Immature natural killer cell (primary cell): Measurements from ENCODE around the gene PHTF1. TPM values are rescaled to one million over a fixed set of nuclear protein-coding genes. Genes with fewer than 3 reads are reported as not detected.

Experiments
- DNase-seq, 3 donors: peaks; one replicate each; pipeline ENCODE4 v3.0.0; 2022; ENCODE audit warnings: mixed read lengths in 1 of 3
- H3K27ac Mint-ChIP-seq, 6 donors: one replicate each; pipeline ENCODE4 v1.8.0; 2020; ENCODE audit warnings: mixed read lengths in 6 of 6, mild to moderate bottlenecking in 5 of 6, inconsistent platforms in 4 of 6, moderate library complexity in 3 of 6
- H3K27me3 Mint-ChIP-seq, 3 donors: one replicate each; pipeline ENCODE4 v1.8.0; 2020 to 2021; ENCODE audit warnings: low read depth in 3 of 3, mild to moderate bottlenecking in 3 of 3, mixed read lengths in 3 of 3, moderate library complexity in 3 of 3, inconsistent platforms in 1 of 3
- H3K36me3 Mint-ChIP-seq, 3 donors: one replicate each; pipeline ENCODE4 v1.8.0; 2020; ENCODE audit warnings: mixed read lengths in 3 of 3, inconsistent platforms in 2 of 3, mild to moderate bottlenecking in 2 of 3
- H3K4me1 Mint-ChIP-seq, 2 donors: one replicate each; pipeline ENCODE4 v1.8.0; 2020; ENCODE audit warnings: inconsistent platforms in 2 of 2, mild to moderate bottlenecking in 2 of 2, mixed read lengths in 2 of 2, moderate library complexity in 1 of 2
- H3K4me3 Mint-ChIP-seq, 5 donors: one replicate each; pipeline ENCODE4 v1.8.0; 2020; ENCODE audit warnings: mild to moderate bottlenecking in 5 of 5, mixed read lengths in 5 of 5, inconsistent platforms in 3 of 5, moderate library complexity in 3 of 5
- H3K9me3 Mint-ChIP-seq, 6 donors: one replicate each; pipeline ENCODE4 v1.8.0; 2020; ENCODE audit warnings: mild to moderate bottlenecking in 6 of 6, mixed read lengths in 6 of 6, inconsistent platforms in 4 of 6, moderate library complexity in 3 of 6
- polyA plus RNA-seq, 3 donors: library from polyadenylated mRNA; unstranded; fragments of 300-500 nt; fragmentation: Illumina TruSeq; gene quantifications; one replicate each; pipeline ENCODE4 v1.2.3, GENCODE V29; 2021

Gene PHTF1
- polyA plus RNA-seq: 10 to 100 TPM; 18.5 to 37.6 (median 28.1) TPM

DNA sequence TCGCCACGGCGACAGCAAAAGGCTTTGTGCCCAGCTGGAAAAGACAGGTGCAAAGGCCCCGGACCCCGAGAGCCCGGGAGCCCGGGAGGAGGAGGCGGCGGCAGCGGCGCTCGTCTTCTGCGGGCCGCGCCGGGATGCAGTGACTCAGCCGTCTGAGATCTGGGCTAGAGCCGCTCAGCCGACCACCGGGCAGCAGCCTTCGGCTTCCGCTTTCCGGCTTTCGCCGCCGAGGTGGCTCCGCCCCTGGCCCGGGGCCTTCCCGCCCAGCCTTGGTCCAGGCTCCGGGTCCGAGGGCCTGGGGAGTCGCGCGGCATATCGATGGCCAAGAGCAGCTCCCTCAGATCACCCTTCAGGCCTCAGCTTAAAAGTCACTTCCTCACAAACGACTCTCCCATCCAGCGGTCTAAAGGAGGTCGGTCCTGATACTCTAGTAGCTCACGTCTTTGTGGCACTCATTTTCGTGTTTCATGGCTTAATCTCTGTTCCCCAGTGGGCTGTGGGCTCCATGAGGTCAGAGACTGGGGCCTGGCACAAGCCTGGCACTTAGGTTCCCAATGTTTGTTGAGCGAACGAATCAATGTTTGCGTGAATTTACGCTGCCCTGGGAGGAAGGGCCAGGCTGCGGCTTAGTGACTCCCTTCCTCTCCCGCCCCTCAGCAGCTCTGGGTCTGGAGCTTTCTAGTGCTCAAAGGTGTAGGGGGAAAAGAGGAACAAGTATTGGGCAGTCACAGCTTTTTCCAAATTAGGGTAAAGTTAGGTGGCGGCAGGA, at the start of gene PHTF1:
Gene PHTF1, minus strand, starts transcription at position 154 of the 769 bp plus-strand sequence. CDS start 783 bp downstream, outside the sequence.
- DNase-seq: peak; percentile 68 to 72 (median 72)
- peak within 1 kb of the TSS; percentile 93 to 97 (median 96) for H3K4me3 Mint-ChIP-seq
- H3K27me3 Mint-ChIP-seq: peaks cover 6 to 15% (median 9%) of the 10 kb centered on the region in 3 donors
- H3K27ac Mint-ChIP-seq: peak within 1 kb of the TSS; percentile 96 to 100 (median 99)
- peaks cover 4 to 13% (median 8%) of the 10 kb centered on the region in 3 donors for H3K36me3 Mint-ChIP-seq
- H3K4me1 Mint-ChIP-seq: peaks cover 38 to 47% of the 10 kb centered on the region in 2 donors
- H3K9me3 Mint-ChIP-seq: no peaks in the 10 kb centered on the region

DNA sequence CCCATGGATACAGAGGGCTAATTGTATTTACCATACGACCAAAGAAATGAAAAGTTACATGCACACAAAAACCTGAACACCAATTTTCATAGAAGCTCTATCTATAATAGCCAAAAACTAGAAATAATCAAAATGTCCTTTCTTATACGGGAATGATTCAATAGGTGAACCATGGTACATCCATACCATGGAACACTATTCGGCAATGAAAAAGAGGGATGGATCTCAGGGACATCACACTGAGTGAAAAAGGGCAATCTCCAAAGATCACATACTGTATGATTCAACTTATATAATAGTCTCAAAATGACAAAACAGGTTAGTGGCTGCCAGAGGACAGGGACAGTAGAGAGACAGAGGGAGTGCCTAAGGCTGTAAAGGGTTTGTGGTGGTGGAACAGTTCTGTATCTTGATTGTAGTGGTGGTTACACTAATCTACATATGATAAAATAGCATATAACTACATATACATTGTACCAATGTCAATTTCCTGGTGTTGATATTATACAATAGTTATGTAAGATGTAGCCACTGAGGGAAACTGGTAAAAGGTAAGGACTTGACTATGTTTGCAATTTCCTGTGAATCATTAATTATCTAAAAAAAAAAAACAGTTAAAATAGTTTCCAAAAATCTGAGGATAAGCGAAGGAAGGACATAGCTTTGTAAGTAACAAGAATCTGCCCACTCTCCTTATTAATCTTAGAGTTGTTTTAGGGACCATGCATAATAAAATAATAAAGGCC, 49.3 kb upstream of the PHTF1 start:
- Mint-ChIP-seq H3K4me3 (peak overlapping the region; percentile 24 to 99 (median 44)), H3K9me3 (no peaks in the 10 kb centered on the region), H3K4me1 (peaks cover 69 to 92% of the 10 kb centered on the region in 2 donors), H3K36me3 (peaks cover 0 to 3% (median 3%) of the 10 kb centered on the region in 3 donors), H3K27me3 (peaks cover 5 to 12% (median 6%) of the 10 kb centered on the region in 3 donors), H3K27ac (peak overlapping the region; percentile 4 to 67 (median 36))
- no peak for DNase-seq

DNA sequence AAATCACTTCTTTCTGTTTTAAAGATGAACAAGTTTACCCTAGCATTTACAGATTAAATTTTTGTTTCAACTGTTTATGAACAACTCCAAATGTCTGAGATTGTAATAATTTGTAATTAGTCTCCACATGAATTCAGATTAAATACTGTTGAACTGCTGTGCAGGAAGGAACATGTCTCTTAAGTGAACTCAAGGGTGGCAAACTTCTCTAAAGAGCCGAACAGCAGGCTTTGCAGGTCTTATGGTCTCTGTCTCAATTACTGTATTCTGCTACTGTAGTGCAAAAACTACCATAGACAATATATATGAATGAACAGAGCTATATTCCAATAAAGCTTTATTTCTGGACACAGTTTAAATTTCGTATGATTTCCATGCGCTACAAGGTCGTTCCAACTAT, 46.4 kb upstream of the PHTF1 start:
- Mint-ChIP-seq H3K4me3 (no peak overlapping the region), H3K27ac (peak overlapping the region in 2 of 6 donors; percentile 16 to 48), H3K9me3 (no peaks in the 10 kb centered on the region)

DNA sequence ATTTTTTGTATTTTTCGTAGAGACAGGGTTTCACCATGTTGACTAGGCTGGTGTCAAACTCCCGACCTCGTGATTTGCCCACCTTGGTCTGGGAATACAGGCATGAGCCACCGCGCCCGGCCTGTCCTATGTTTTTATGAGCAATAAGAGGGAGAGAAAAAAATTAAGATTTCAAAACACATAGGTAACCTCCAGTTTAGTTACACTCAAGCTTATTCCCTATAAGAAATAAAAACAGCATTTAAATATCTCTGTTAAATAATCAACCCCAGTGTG, 45.9 kb upstream of the PHTF1 start:
- Mint-ChIP-seq H3K27me3 (peaks cover 0 to 2% (median 0%) of the 10 kb centered on the region in 3 donors), H3K36me3 (peaks cover 0 to 3% (median 3%) of the 10 kb centered on the region in 3 donors), H3K4me1 (peaks cover 76 to 100% of the 10 kb centered on the region in 2 donors), H3K27ac (peak overlapping the region in 1 of 6 donors; percentile 48), H3K4me3 (no peak overlapping the region), H3K9me3 (no peaks in the 10 kb centered on the region)
- no peak for DNase-seq

More for the DNA sequence above, 46.4 kb upstream of the PHTF1 start:
- peaks cover 0 to 3% (median 3%) of the 10 kb centered on the region in 3 donors for H3K36me3 Mint-ChIP-seq
- H3K4me1 Mint-ChIP-seq: peaks cover 75 to 100% of the 10 kb centered on the region in 2 donors
- H3K27me3 Mint-ChIP-seq: peaks cover 0 to 2% (median 0%) of the 10 kb centered on the region in 3 donors
- no peak for DNase-seq

DNA sequence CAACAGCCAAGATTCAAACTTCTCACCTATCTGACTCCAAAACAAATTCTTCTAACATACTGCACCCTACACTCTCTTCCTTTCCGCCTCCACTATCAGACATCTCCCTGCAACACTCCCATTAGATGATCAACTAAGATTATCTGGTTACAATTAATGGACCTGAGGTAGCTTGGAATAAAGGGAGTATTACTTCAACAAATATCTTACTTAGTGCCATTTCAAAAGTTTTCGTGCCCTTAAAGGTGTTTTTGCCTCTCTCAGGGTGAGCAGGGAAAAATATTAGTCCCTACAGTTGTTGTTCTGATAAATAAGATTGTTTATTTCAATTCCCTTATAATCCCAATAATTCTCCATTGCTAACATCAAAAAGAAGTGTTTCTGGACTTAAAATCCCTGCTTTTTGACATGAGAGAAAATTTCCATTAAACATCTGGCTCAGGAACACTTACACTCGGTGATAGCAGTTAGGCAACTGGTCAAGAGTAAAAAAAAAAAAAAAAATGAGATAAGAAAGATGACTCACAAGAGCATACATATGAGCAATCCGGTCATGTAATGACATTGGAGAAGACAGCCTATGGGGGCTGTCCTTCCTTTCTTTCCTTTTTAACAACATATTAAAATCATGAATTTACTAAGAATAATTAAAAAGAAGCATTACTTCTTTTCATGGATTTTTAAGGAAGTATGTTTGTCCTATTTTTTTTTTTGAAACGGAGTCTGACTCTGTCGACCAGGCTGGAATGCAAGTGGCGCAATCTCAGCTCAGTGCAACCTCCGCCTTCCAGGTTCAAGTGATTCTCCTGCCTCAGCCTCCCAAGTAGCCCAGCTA, 45.4 kb upstream of the PHTF1 start:
- Mint-ChIP-seq H3K36me3 (peaks cover 0 to 3% (median 3%) of the 10 kb centered on the region in 3 donors), H3K9me3 (no peaks in the 10 kb centered on the region), H3K4me3 (no peak overlapping the region), H3K27ac (no peak overlapping the region), H3K27me3 (peaks cover 0 to 2% (median 0%) of the 10 kb centered on the region in 3 donors), H3K4me1 (peaks cover 70 to 100% of the 10 kb centered on the region in 2 donors)
- no peak for DNase-seq

DNA sequence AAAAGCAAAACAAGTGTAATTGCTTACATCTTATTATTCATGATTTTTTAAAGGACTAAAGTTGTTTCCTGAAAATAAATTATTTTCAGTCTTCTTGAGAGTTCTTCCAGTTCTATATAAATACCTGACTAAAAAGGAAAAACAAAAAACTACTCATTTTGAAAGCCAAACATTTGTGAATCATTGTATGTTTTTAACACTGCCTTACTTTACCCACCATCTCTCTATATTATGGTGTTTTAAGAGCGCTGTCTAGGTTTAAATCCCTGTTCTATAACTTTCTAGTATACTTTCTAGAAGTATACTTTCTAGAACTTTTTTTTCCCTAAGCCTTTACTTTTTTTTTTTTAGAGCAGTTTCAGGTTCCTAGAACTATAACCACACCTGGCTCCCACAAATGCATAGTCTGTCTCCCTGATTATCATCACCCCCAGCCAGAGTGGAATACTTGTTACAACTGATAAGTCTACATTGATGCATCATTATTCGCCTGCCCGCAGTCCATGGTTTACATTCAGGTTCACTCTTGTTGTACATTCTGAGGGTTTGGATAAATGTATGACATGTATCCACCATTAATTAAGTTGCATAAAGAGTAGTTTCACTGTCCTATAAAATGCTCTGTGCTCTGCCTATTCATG, 43.2 kb upstream of the PHTF1 start:
- peaks cover 0 to 8% (median 7%) of the 10 kb centered on the region in 3 donors for H3K36me3 Mint-ChIP-seq
- DNase-seq: no peak
- no peak overlapping the region for H3K4me3 Mint-ChIP-seq
- peaks cover 64 to 99% of the 10 kb centered on the region in 2 donors for H3K4me1 Mint-ChIP-seq
- no peaks in the 10 kb centered on the region for H3K9me3 Mint-ChIP-seq
- no peak overlapping the region for H3K27ac Mint-ChIP-seq
- peaks cover 0 to 2% (median 2%) of the 10 kb centered on the region in 3 donors for H3K27me3 Mint-ChIP-seq

DNA sequence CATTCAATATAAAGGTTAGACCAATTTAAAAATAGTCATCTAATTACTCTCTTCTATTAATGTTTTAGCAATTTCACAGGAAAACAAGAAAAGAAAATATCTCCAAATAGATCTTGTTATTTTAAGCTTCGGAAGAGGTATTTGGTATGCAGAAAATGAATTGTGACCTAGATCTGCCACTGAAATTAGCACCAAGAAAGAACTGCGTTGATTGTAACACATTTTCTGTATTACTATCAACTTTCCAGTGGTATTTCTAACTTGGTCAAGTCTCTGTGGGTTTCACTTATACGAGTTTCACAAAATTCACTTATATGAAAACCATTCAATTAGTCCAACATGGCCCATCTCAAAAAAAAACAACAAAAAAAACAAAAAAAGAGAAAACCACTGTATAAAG, 41.2 kb upstream of the PHTF1 start:
- peaks cover 3 to 15% (median 5%) of the 10 kb centered on the region in 3 donors for H3K36me3 Mint-ChIP-seq

DNA sequence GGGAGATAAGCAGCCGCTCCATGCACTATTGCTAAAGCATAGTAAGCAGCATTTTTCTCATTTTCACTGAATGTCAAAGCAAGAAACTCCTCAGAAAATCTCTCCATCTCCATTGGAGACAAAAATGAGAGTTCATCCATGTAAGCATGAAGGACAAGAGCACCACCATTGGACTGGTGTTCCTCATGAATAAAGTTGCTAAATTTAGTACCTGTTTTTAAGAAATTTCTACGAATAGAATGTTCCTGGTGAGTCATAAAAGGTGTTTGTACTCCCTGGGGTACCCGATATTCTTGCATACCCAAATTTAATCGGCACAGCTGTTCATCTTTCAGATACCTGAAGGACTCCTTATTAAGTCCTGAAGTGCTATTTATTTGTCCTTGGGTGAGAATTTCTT, 38.2 kb upstream of the PHTF1 start:
- H3K27ac Mint-ChIP-seq: peak overlapping the region in 1 of 6 donors; percentile 12
- no peaks in the 10 kb centered on the region for H3K9me3 Mint-ChIP-seq
- H3K36me3 Mint-ChIP-seq: peaks cover 3 to 20% (median 5%) of the 10 kb centered on the region in 3 donors
- H3K27me3 Mint-ChIP-seq: peaks cover 0 to 2% (median 0%) of the 10 kb centered on the region in 3 donors
- no peak overlapping the region for H3K4me3 Mint-ChIP-seq
- DNase-seq: no peak
- peaks cover 49 to 81% of the 10 kb centered on the region in 2 donors for H3K4me1 Mint-ChIP-seq

More for the DNA sequence above, 41.2 kb upstream of the PHTF1 start:
- Mint-ChIP-seq H3K27me3 (peaks cover 0 to 2% (median 0%) of the 10 kb centered on the region in 3 donors), H3K9me3 (no peaks in the 10 kb centered on the region), H3K4me3 (peak overlapping the region in 1 of 5 donors; percentile 40), H3K4me1 (peaks cover 54 to 82% of the 10 kb centered on the region in 2 donors), H3K27ac (peak overlapping the region in 4 of 6 donors; percentile 28 to 40 (median 34))
- no peak for DNase-seq

DNA sequence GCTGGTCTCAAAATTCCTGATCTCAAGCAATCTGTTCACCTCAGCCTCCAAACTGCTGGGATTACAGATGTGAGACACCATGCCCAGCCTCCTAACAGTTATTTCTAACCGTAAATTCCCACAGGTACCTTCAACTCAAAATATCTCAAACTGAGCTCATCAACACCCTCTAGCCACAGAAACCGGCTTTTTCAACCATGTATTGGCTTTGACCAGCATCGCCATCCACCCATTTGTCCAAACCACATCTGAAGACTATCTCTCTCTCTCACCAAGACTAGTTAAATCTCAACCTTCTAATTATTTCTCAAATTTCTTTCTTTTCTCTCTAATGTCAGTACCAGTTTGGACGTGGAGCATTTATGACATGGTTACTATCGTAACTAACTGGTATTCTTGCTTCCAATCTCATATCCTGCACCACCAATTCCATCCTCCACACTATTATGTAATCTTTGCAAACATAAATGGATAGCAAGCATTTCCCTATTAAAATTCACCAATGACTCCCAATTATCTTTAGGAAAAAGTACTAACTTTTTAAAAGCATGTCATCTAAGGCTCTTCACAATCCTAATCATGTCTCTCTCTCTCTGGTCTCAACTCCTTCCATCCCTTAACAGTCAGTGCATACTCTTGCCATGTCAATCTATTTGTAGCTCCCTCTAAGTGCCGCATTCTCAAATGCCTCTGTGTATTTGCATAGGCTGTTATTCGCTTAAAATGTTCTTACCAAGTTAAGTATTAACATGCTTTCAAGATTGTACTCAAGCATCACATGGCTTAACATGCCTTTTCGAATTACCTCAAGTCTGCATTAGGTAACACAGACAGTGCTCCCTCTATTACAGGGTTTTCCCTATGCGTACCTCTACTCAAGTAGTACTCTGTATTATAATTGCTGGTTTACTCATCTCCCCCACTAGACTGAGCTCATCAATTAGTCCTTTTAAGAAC, 34.9 kb upstream of the PHTF1 start:
- peaks cover 3 to 24% (median 8%) of the 10 kb centered on the region in 3 donors for H3K36me3 Mint-ChIP-seq
- H3K27me3 Mint-ChIP-seq: peaks cover 0 to 2% (median 0%) of the 10 kb centered on the region in 3 donors
- no peak for DNase-seq
- H3K9me3 Mint-ChIP-seq: no peaks in the 10 kb centered on the region
- H3K4me1 Mint-ChIP-seq: peaks cover 53 to 82% of the 10 kb centered on the region in 2 donors
- peak overlapping the region; percentile 39 to 78 (median 73) for H3K27ac Mint-ChIP-seq
- peak overlapping the region in 4 of 5 donors; percentile 4 to 48 (median 6) for H3K4me3 Mint-ChIP-seq

DNA sequence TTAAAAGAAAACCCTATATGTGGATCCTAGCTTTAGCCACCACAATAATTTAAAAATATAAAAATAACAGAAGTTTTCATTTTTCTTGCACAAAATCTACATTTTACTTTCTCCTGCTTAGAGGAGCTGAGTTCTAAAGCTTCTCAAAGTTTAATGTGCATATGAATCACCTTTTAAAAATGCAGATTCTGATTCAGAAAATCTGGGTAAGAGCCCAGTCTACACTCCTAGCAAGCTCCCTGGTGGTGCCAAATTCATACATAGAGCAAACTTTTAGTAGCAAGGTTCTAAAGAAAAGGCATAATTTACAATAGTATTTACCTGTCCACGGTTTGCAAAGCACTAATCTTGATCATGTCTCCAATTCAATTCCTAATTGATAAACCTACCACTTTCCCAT, 33.7 kb upstream of the PHTF1 start:
- Mint-ChIP-seq H3K36me3 (peaks cover 3 to 24% (median 8%) of the 10 kb centered on the region in 3 donors), H3K27me3 (peaks cover 0 to 2% (median 0%) of the 10 kb centered on the region in 3 donors), H3K4me1 (peaks cover 52 to 82% of the 10 kb centered on the region in 2 donors), H3K4me3 (peak overlapping the region in 1 of 5 donors; percentile 6), H3K9me3 (no peaks in the 10 kb centered on the region), H3K27ac (peak overlapping the region; percentile 67 to 88 (median 82))
- DNase-seq: no peak

DNA sequence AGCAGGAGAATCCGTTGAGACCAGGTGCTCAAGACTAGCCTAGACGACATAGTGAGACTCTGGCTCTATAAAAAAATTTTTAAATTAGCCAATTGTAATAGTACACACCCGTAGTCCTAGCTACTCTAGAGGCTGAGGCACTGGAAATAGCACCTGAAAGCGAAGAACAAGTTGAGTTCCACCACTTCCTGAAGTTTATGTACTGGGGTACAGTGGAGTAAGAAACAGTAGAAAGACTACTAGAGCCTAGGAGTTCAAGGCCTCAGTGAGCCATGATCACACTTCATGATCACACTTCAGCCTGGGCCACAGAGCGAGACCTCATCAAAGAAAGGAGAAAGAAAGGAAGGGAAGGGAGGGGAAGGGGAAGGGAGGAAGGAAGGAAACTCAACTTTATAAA, 33.2 kb upstream of the PHTF1 start:
- DNase-seq: peak; percentile 22 to 26 (median 25)
- H3K4me3 Mint-ChIP-seq: peak overlapping the region; percentile 25 to 67 (median 37)
- no peaks in the 10 kb centered on the region for H3K9me3 Mint-ChIP-seq
- no peaks in the 10 kb centered on the region for H3K27me3 Mint-ChIP-seq
- H3K36me3 Mint-ChIP-seq: peaks cover 3 to 19% (median 4%) of the 10 kb centered on the region in 3 donors
- H3K4me1 Mint-ChIP-seq: peaks cover 49 to 82% of the 10 kb centered on the region in 2 donors
- peak overlapping the region; percentile 67 to 95 (median 82) for H3K27ac Mint-ChIP-seq

DNA sequence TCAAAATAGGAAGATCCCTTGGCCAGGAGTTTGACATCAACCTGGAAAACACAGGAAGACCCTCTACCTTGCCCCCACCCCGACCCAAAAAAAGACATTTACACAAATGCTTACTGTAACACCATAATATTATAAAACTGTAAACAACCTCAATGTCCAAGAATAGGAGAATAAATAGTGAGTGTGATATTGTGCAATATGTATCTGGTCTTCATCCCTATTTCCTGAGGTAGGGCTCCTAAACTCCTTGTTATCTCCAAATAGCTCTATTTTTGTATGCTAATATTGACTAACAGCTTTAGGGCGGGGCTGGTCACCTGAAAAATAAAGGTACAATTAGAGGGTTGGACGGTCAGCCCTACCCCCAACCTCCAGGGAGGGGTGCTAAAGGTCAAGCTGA, 29.5 kb upstream of the PHTF1 start:
- Mint-ChIP-seq H3K36me3 (peaks cover 0 to 4% (median 4%) of the 10 kb centered on the region in 3 donors), H3K27ac (peak overlapping the region in 5 of 6 donors; percentile 4 to 80 (median 34))

More for the DNA sequence above, 29.5 kb upstream of the PHTF1 start:
- DNase-seq: no peak
- no peaks in the 10 kb centered on the region for H3K9me3 Mint-ChIP-seq
- no peaks in the 10 kb centered on the region for H3K27me3 Mint-ChIP-seq
- H3K4me3 Mint-ChIP-seq: no peak overlapping the region
- peaks cover 43 to 85% of the 10 kb centered on the region in 2 donors for H3K4me1 Mint-ChIP-seq
